GM18870 (cell line): Measurements from ENCODE around the gene NTNG1.
"Not testable (repeated sequence)": the region's sequence is repeated elsewhere in the genome, so short reads cannot be mapped to it uniquely, and the experiment has no call there.

ENCODE experiments used
- ATAC-seq: cut with Tn5 transposase; IDR thresholded peaks from one replicate; pipeline ENCODE4 v1.9.1; 2021; ENCODE audit warnings: moderate library complexity; ENCODE audit not compliant: unreplicated experiment

The NTNG1 gene

DNA sequence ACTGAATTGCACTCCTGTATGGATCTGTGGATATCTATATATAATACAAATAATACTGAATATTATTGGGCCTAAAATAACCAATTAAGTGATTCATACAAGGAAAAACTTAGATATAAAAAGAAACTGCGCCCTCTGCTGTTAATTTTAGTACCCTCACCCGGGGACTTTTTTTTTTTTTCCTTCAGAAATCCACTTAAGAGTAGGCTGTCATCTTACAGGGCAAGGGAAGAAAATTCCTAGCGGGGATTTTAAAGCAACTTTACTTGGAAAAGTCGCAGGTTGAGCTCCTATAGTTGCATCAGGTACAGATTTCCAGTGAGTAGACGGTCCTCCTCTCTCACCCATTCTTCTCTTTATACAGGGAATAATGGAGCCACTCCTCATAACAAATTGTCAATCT lies 1.3 kb downstream of the NTNG1 start:
- ATAC-seq = no peak

DNA sequence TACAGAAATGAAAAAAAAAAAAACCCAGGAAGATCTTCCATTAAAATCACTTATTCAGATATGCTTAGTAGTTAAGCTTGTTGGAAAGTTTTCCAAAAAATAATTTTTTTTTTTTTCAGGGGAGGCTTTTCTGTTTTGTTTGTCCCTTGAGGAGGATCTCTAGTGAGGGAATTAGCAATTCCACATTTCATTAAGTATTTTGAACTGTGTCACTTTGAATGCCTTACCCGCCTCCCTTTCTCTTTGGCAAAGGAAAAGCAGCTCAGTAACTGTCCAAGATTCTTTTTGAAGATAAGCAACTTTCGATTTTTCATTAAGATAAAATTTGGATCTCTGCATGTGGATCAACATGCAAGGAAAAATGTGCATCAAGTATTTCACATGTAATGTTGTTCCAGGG lies 1.8 kb downstream of the NTNG1 start:
- ATAC-seq = no peak

DNA sequence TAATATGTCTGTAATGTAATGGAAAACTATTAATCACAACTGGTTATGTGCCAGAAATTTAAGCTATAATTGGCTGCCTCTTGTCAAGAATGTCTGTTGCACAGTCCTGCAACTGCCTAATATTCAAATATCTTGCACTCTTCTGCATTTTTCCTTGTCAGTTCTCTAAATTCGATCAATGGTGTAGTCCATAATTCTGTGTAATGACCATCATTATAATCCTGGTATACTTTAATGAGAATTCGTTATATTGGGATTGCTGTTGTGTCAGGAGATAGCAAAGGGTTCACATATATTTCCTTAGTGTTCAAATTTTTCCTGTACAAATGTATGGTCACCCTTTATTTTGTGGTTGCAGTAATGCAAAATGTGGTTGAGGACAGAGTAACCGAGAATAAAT lies 4.8 kb downstream of the NTNG1 start:
- no peak for ATAC-seq

DNA sequence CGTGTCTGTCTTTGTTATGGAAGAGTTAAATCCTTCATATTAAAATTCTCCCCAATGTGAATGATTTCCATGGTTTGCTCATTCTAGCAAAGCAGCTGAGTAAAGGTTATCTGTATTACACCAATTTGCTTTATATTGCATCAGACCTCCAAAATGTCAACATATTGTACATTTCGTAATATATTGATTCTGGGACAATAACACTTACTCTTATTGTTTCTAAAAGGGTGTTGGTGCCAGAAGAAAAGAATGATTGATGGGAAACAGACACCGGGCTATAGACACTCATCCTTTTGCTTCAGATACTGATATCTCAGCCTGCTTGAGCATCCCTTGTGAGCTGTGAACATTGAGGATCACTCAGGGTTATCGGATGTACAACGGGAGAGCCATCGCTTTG lies 7.0 kb downstream of the NTNG1 start:
- ATAC-seq = no peak

DNA sequence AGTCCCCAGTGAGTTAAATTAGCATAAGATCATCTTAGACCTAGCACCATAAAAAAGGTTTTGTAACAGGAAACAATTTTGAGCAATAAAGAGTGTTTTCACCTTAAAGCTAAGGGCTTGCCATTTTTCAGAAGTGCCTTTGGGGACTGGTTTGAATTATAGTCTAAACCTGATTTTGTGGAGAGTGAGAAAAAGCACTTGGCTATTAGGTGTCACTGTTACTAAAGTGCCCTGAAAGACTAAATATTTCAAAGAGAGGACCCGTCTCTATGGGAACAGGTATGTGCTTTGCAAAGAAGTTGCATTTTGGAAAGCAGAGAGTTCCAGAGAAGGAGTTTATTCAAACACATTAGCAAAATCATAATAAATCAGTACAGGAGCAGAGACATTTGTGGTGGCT lies 9.1 kb downstream of the NTNG1 start:
- ATAC-seq = no peak

DNA sequence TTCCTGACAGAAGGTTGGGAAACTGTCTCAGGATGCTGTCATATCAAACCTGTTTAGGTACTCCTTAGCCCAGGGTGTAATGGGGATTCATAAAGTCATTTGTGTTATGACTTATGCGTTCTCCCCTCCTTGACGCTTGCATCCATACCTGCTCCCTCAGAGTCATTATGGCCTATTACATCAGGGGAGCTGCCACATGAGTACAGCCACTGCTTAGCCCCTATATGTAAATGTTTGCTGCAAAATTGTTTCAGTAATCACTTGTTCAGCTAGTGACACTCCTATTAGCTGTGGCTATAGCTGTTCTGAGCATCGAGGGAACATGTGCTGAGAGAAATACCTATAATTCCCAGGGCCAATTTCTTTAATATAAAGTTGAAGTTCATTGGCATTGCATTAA lies 10.5 kb downstream of the NTNG1 start:
- ATAC-seq = no peak

DNA sequence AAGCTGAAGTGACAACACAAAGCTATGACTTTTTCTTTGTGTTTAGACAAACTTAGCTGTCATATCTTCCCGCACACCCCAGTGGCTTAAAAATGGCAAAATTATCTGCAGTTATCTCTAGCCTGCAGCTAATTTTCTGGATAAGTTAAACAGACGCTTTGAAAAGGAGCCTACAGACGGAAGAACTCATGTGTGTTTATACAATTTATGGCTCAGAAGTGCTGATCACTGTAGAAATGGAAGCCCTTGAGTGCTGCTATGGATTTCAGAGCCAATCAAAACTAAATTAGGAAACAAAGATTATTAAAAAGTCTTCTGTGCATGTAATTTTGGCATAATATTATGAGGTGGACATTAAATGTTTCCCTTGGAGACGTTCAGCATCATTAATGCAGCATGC lies 11.6 kb downstream of the NTNG1 start:
- ATAC-seq = no peak

DNA sequence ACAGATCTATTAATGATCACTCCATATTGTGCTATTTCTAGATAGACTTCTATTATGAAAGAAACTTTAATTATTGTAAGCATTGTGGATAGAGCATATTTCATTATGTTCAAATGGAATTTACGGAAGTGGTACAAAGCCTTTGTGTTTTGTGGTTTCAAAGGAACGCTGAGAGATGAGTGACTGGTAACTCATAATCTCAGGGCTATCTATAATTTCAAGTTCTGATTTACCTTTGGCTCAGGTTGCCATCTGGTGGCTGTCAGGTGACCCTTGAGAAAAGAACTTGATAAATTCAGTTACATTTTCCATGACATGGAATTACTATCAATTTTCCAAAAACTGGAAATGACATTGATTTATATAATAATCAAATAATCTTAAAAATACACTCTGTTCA lies 12.2 kb downstream of the NTNG1 start:
- ATAC-seq = no peak

DNA sequence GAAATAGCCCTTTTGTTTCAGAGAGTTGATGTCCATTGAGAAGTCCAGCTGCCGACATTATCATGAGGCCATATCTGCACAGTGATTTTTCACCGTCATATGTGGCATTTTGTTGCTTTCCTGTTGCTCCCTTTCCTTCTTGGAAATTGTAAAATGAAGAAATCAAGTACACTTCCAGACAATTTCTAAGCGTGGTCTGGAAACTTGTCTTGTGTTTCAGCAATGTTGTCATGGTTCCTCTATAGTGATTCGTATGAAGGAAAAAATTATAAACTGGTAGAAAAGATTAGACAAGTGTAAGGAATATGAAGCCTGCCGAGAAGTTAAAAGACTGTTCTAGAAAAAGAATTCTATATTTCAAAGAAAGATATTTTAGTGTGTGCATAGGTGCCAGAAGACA lies 17.7 kb downstream of the NTNG1 start:
- no peak for ATAC-seq

DNA sequence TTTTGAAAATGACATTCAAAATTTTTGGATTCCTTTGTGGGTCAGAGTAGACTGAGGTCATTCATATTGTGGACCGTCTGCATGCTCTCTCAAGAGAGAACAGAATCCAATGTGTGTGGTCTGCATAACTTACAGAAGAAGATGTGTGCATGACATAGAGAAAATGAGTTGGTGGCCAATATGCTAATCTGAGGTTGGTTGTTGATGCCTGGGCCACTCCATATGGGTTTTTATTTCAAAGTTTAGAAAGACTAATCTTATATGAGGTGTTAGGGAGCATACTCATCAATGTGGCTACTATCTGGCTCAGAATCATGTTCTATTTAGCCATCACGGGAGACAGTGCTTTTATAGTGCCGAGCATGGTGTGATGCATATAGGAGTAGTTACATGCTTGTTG lies 18.2 kb downstream of the NTNG1 start:
- no peak for ATAC-seq

DNA sequence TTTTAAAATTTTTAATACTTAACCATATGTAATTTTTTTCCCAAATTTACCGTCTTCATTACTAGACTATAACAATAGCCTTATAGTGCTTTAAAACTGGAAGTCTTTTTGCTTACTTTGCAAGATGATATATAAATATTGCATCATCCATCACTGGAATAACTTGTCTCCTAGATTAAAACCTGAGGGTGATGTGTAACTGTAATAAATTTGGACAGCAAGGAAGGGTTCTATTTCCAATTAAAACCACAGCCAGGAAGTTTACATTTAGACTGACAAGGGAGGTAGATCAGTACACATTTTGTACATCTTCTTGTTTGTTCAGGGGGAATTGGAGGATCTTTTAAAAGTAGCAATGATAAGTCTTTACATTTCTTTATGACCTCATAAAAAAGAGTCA lies 21.9 kb downstream of the NTNG1 start:
- ATAC-seq = no peak

DNA sequence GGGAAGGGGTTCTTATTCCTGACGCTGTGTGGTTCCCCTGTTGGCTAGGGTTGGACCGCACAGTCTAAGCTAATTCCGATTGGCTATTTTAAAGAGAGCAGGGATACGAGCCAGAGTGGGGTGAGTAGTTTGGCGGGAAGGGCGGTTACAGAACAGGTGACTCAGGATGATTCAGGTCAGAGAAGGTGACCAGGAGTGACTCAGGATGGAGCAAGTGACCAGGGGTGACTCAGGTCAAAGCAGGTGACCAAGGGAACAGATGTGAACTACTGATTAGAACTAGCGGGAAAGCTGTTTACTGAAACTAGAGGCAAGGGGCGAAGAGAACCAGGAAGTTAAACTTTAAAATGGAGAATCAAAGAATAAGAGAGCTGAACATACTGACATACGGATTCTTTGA lies 24.1 kb downstream of the NTNG1 start:
- not testable (repeated sequence) for ATAC-seq

DNA sequence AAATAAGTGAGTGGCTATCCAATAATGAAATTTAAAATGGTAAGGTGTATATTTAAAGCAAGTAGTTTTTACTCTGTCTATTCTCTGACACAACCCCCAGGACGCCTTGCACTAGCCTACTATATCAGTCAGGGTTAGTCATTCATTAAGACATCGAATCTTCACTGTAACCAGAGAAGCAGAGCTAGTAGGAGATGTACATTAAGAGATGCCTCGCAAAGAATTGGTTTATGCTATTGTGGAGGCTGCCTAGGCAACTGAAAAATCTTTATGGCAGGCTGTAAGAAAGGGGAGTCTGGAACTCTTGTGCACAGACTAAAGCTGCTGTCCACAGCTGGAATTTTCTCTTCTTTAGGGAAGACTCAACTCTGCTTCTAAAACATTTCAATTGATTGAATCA lies 28.8 kb downstream of the NTNG1 start:
- no peak for ATAC-seq

DNA sequence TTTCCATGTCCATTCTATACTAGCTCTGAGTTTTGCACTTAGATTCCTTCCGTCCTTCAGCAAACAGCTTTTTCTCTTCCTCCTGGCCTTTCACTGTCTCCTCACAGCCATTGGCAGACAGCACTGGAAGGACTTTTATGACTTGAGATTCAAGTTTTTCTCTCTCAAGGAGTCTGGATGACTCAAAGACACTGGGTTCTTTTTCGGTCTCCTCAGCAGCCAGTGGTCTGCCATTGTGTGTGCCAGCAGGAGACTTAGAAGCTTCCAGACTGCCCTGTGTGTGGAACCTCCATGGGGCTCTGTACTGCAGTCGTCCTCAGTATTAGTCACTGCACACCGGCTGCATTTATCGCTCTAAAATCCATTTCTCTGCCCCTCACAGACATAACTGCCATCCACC lies 30.5 kb downstream of the NTNG1 start:
- ATAC-seq = no peak

DNA sequence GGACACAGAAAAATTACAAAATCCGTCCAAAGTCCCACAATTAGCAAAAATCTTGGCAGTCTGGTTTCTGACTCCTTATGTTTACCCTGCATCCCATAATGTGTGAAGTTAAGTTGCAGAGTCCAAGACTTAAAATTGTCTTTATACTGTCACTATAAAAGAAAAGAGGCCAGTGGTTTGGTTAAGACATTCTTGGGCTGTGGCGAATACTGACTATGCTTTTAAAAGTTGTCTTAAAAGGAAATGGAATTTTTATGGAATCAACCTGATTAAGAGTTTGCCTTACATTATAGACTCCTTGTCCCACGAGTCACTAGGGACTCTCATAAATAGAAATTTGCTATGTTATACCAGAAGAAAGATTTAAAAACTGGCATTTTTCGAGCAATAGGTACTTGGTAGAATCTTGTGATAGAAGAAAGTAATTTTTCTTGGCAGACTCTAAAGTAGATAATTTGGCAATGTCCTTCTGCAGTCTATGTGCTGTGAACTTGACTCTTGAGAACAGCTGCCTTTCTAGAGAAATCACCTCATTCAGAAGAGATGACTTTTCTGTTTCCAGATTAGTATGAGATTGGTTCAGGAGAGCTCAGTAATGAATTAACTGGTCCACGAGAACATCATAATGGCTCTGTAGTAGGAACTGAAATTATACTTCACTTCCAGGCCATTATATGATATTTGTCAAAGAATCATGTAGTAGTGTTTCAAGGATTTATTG lies 31.8 kb downstream of the NTNG1 start:
- ATAC-seq = no peak

DNA sequence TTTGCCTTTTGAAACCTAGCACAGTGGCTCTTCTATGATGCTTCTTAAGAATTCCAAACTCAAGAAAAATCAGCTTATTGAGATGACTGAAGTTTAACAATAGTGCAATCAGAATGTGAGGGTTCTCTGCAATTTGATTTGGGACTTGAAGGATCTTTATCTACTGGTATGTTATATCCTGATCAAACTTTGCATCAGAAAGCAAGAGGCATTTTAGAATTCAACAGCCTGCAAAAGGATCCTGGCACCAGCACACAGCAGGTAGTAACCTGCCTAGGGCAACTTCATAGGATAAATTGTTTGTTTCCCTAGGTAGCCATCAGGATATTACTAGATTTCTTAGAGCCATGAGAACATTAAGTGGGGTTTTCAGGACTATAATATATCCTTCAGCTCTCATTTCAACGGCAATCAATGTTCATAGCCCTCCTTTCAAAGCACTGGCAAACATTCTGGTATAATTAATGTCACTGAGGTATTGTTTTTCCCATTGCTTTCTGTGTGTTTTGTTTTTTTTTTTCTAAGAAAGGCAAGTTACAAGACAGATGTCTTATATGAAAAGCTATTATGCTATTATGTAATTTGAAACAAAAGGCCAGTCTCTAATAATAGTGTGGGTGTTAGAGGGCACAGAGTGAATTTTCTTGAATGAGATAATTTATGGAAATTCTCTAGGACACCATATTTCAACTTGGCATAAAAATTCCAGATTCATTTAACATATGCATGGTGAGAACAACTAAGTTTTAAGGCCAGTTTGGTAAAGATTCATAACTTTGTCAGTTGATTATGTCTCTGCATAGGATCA lies 34.5 kb downstream of the NTNG1 start:
- ATAC-seq = no peak

DNA sequence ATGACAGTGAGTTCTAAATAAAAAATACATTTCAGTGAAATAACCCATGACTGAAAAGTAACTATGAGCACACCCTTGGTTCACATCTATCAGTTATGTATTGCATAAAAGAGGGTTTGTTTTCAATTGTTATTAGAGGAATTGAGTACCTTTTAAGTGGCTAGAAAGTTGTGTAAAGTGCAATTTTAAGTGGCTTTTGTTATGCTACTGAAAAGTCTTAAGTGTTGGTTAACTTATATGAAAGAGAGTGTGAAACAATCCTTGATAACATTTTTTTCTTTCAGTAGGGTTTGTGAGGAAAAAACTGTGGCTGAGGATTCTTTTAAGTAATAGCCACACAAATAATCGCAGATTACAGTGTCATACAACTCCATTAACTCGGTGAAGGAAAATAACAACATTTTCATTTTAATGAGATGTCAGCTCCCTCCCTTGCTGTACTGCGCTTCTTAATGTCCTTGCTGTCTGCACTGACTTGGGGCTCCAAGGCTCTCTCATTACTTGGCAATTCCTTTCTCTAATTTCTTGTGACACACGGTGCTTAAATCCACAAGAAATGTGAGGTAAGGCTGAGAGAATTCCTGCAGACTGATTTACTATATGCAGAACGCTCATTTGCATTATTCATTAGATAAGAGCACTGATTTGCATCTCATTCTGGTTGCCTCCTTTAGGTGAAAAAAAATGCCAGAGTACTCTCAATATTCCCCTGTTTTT lies 40.6 kb downstream of the NTNG1 start:
- no peak for ATAC-seq

DNA sequence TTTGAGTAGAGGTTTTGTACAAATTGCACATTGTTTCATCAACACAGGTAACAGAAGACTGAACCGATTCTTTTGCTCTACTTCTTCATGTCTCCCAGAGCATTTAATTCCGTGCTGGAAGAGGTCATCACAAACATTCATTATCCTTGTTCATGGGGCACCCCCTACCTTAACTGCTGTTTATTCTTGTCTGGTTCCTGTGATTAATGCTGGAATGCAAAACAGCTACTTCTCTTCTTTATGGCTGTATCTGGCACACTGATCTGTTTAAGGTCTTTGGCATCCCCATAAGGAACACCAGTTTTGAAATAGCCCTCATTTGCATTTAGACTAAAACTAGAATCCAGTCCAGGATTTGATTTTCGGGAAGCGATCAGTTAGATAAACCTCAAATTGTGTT lies 42.2 kb downstream of the NTNG1 start:
- no peak for ATAC-seq

DNA sequence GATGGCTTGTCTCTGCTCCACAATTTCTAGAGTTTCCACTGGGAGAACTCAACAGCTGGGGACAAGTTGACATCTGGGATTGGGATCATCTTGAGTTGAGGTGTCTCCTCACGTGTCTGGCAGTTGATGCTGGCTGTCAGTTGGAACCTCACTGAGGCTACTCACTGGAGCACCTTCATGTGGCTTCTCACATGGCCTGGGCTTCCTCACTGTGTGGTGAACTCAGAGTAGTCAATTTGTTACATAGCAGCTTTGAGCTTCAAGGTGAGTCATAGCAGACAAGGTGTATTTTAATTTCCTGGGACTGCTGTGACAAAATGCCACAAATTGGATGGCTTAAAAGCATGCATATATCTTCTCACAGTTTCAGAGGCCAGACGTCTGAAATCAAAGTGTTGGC lies 44.0 kb downstream of the NTNG1 start:
- ATAC-seq = no peak

DNA sequence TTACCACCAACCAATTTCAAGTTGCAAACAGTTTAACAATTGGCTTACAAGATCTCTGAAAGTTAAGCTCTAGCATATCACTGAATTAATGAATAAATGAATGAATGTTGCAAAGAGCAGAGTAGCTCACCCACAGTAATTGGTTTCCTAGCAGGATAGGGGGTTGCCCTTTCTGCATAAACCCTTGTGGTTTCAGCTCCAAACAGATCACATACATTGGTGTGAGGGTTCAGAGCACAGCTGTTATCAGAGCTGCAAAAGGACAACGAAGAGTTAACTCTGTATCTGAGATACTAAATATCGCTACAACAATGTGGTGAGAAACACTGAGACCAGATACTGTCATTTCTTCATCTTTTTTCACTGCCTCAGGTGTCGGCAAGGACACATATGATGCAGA lies 46.6 kb downstream of the NTNG1 start:
- no peak for ATAC-seq

DNA sequence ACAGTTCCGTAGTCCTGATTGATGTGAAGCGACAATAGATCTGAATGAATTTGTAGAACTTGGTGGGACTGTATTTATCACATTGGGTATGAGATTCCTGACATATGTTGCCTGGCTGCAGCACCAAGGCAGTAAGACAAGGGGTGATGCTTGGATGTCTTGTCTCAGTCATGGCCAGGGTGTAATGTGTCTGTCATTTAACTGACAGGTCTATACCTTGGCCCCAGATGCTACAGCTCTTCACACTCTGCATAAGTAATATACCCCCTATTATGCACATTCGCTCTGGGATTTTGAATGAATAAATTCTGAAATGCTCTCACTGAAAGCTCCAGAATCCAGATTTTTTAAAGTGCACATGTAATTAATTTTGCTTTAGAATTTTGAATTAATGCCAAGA lies 47.3 kb downstream of the NTNG1 start:
- ATAC-seq = no peak

DNA sequence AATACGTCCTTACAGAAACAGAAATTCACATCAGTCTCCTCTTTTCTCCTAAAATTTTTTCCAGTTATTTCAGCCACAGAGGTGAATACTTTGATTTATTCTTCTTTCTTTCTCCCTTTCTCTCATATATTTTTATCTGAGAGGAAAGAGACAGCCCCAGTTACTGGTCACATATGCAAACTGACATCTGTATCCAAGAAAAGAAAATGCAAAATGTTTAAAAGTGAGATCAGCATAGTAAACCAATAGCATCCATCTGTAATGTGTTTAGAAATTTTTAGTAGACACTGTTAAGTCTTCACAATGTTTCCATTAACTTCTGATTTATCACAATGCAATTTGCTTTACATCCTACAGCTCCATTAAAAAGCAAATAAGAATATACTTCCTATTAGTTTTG lies 53.5 kb downstream of the NTNG1 start:
- no peak for ATAC-seq
